PC-9 (cell line): ENCODE data around the gene UBAP2L. TPM values are rescaled to one million over a fixed set of nuclear protein-coding genes. Genes with fewer than 3 reads are reported as not detected.

Source experiments
- BruUV-seq: library from RNA; stranded (reverse); fragments of 400-500 nt; replicated peaks from 2 replicates; lab custom pipeline; 2021; lab: Mats Ljungman, UMichigan
- CTCF ChIA-PET: fragments of 300-600 bp; sonication (Branson Sonifier 250); formaldehyde crosslinking; loops from one replicate; lab custom pipeline; 2022; ENCODE audit warnings: antibody characterized with exemption; lab: Charles Lee
- POLR2A ChIA-PET: fragments of 300-600 bp; sonication (Branson Sonifier 250); formaldehyde crosslinking; loops from one replicate; lab custom pipeline; 2022; ENCODE audit warnings: antibody characterized with exemption; ENCODE audit not compliant: unreplicated experiment; lab: Charles Lee
- DNase-seq, 2 experiments: peaks; one replicate each; pipeline versions ENCODE4 v3.0.0 to v3.0.0-alpha.2; 2015 to 2022; ENCODE audit warnings: mixed read lengths in 1 of 2
- H2AFZ ChIP-seq: fragments of 200-600 bp; sonication (generic); 2 replicates; pipeline ENCODE4 v1.8.1; 2017; ENCODE audit warnings: antibody characterized with exemption
- H3F3A ChIP-seq: fragments of 200-600 bp; sonication (generic); 2 replicates; pipeline ENCODE4 v1.8.1; 2017; ENCODE audit warnings: antibody characterized with exemption, mild to moderate bottlenecking, low read depth; ENCODE audit not compliant: insufficient read depth
- H3K27ac ChIP-seq: fragments of 200-600 bp; sonication (generic); 2 replicates; pipeline ENCODE4 v1.6.1; 2016; ENCODE audit warnings: mixed run types
- H3K27me3 ChIP-seq: fragments of 200-600 bp; sonication (generic); 2 replicates; pipeline ENCODE4 v1.6.1; 2016; ENCODE audit warnings: low read depth, mixed run types; ENCODE audit not compliant: insufficient read depth
- H3K36me3 ChIP-seq: fragments of 200-600 bp; sonication (generic); 2 replicates; pipeline ENCODE4 v1.6.1; 2016; ENCODE audit warnings: low read depth, mixed run types
- H3K4me1 ChIP-seq: fragments of 200-600 bp; sonication (generic); replicated peaks from 2 replicates; pipeline ENCODE4 v1.6.1; 2016; ENCODE audit warnings: mixed run types; ENCODE audit not compliant: insufficient read depth
- H3K4me2 ChIP-seq: fragments of 200-600 bp; sonication (generic); 2 replicates; pipeline ENCODE4 v1.6.1; 2017; ENCODE audit warnings: mixed run types
- H3K4me3 ChIP-seq: fragments of 200-600 bp; sonication (generic); 2 replicates; pipeline ENCODE4 v1.6.1; 2016; ENCODE audit warnings: mixed run types
- H3K79me2 ChIP-seq: fragments of 200-600 bp; sonication (generic); 2 replicates; pipeline ENCODE4 v1.6.1; 2017; ENCODE audit warnings: low read depth, mixed run types
- H3K9me2 ChIP-seq: fragments of 200-600 bp; sonication (generic); 2 replicates; pipeline ENCODE4 v1.8.1; 2017; ENCODE audit warnings: mild to moderate bottlenecking; ENCODE audit not compliant: insufficient read depth
- H3K9me3 ChIP-seq: fragments of 200-600 bp; sonication (generic); 2 replicates; pipeline ENCODE4 v1.8.1; 2016; ENCODE audit warnings: low read depth; ENCODE audit not compliant: insufficient read depth
- H4K20me1 ChIP-seq: fragments of 200-600 bp; sonication (generic); 2 replicates; pipeline ENCODE4 v1.8.1; 2017; ENCODE audit not compliant: insufficient read depth
- CTCF ChIP-seq: fragments of 200-600 bp; sonication (generic); conservative IDR thresholded peaks from 2 replicates; pipeline ENCODE4 v1.6.1; 2017; ENCODE audit warnings: mixed run types, antibody characterized with exemption, mild to moderate bottlenecking, moderate library complexity
- EZH2 ChIP-seq: fragments of 200-600 bp; sonication (generic); IDR thresholded peaks from 2 replicates; pipeline ENCODE4 v1.8.0; 2017; ENCODE audit warnings: antibody characterized with exemption, low read depth
- intact Hi-C: fragments of 100-400 bp; cut with micrococcal nuclease; formaldehyde crosslinking; loops from one replicate; pipeline ENCODE4 v1.10.0; 2022; ENCODE audit not compliant: unreplicated experiment
- total RNA-seq: library from RNA; stranded (reverse); gene quantifications from 2 replicates; pipeline ENCODE4 v1.2.3, GENCODE V29; 2021

Gene UBAP2L
- total RNA-seq, 1 experiment from 2014 or later = 157 TPM

GRCh38 chr1:154256686-154257085 is 35.9 kb downstream of the UBAP2L start:
- Histone ChIP-seq H3K9me3 (no peaks in the 10 kb centered on the region), H3K27ac (no peak overlapping the region), H3K4me2 (no peak overlapping the region), H3K27me3 (no peaks in the 10 kb centered on the region), H3F3A (peaks cover 29% of the 10 kb centered on the region; the same call in 1 of the 2 replicates), H3K36me3 (peaks cover 77% of the 10 kb centered on the region), H3K79me2 (no peaks in the 10 kb centered on the region), H3K4me1 (no peaks in the 10 kb centered on the region), H2AFZ (no peak overlapping the region), H3K4me3 (no peak overlapping the region), H4K20me1 (peaks cover 21% of the 10 kb centered on the region), H3K9me2 (no peaks in the 10 kb centered on the region)
- ChIA-PET POLR2A (no interaction called here), CTCF (no interaction called here)
- intact Hi-C loops = no loop called here
- DNase-seq = no peak
- BruUV-seq = no TSS peak
- TF ChIP-seq CTCF = no peak
- TF ChIP-seq EZH2 = no peak

GRCh38 chr1:154258784-154259183 is 38.0 kb downstream of the UBAP2L start:
- Histone ChIP-seq H4K20me1 (peaks cover 21% of the 10 kb centered on the region), H3K9me3 (no peaks in the 10 kb centered on the region), H3K79me2 (no peaks in the 10 kb centered on the region), H3K9me2 (no peaks in the 10 kb centered on the region), H3K36me3 (peaks cover 82% of the 10 kb centered on the region), H3K27me3 (no peaks in the 10 kb centered on the region), H3K4me1 (no peaks in the 10 kb centered on the region), H2AFZ (no peak overlapping the region), H3F3A (peaks cover 34% of the 10 kb centered on the region; the same call in 1 of the 2 replicates), H3K4me2 (no peak overlapping the region), H3K4me3 (no peak overlapping the region), H3K27ac (no peak overlapping the region)
- DNase-seq = no peak
- no TSS peak for BruUV-seq
- intact Hi-C loops = no loop called here
- CTCF ChIA-PET = no interaction called here
- TF ChIP-seq CTCF (no peak), EZH2 (no peak)
- POLR2A ChIA-PET = interaction anchor here (0.8 kb wide), 1 partner anchor 361 kb away, joined by 13 read pairs; no protein-coding TSS in a partner anchor

GRCh38 chr1:154260127-154260526 is 39.4 kb downstream of the UBAP2L start:
- Histone ChIP-seq H3K9me2 (no peaks in the 10 kb centered on the region), H4K20me1 (peaks cover 11% of the 10 kb centered on the region), H3K79me2 (no peaks in the 10 kb centered on the region), H2AFZ (no peak overlapping the region), H3K27me3 (no peaks in the 10 kb centered on the region), H3K27ac (no peak overlapping the region), H3K9me3 (no peaks in the 10 kb centered on the region), H3K36me3 (peaks cover 71% of the 10 kb centered on the region), H3K4me3 (no peak overlapping the region), H3K4me2 (no peak overlapping the region), H3K4me1 (no peaks in the 10 kb centered on the region), H3F3A (peaks cover 43% of the 10 kb centered on the region; the same call in 1 of the 2 replicates)
- TF ChIP-seq CTCF = no peak
- TF ChIP-seq EZH2 = no peak
- ChIA-PET POLR2A (interaction anchor here (0.6 kb wide), 1 partner anchor 251 kb away, joined by 3 read pairs; no protein-coding TSS in a partner anchor), CTCF (no interaction called here)
- no peak for DNase-seq
- intact Hi-C loops = no loop called here
- BruUV-seq = no TSS peak
